HCT116 (cell line): Measurements from ENCODE around the gene SLC34A3. TPM values are rescaled to one million over a fixed set of nuclear protein-coding genes. Genes with fewer than 3 reads are reported as not detected.

Experiments used
- ATAC-seq: fragments of 200-7000 bp; cut with Tn5 transposase; 2 replicates; pipeline ENCODE4 v1.9.1; 2020; ENCODE audit warnings: mild to moderate bottlenecking, moderate library complexity
- BruUV-seq: library from RNA; stranded (reverse); fragments of 400-500 nt; replicated peaks from 2 replicates; lab custom pipeline; 2021; lab: Mats Ljungman, UMichigan
- CTCF ChIA-PET: fragments of 300-600 bp; sonication (Branson Sonifier 250); formaldehyde crosslinking; loops from one replicate; lab custom pipeline; 2021; ENCODE audit warnings: antibody characterized with exemption; lab: Charles Lee
- POLR2A ChIA-PET: fragments of 300-600, 350-600 bp; sonication (Branson Sonifier 250); formaldehyde crosslinking; loops from one replicate; lab custom pipeline; 2021; ENCODE audit warnings: antibody characterized with exemption; lab: Charles Lee
- RAD21 ChIA-PET, 2 experiments: fragments of 300-600 bp; sonication (Branson Sonifier 250); formaldehyde crosslinking; loops; one replicate each; lab custom pipeline; 2023; ENCODE audit warnings: low total read pairs in 2 of 2; ENCODE audit not compliant: uncharacterized antibody in 2 of 2, unreplicated experiment in 2 of 2, low non-redundant PET in 1 of 2; lab: Charles Lee
- DNase-seq: peaks from one replicate; pipeline ENCODE4 v3.0.0-alpha.2; 2010; ENCODE audit warnings: low read depth, low spot score
- H2AFZ ChIP-seq: fragments of 200-600 bp; shearing (Covaris generic), sonication (generic); 2 replicates; pipeline ENCODE4 v1.6.1; 2017; ENCODE audit warnings: low read depth, mixed run types, mixed read lengths, antibody characterized with exemption, low read length; ENCODE audit not compliant: poor library complexity, severe bottlenecking
- H3K27ac ChIP-seq: 2 replicates; pipeline ENCODE4 v1.5.1; 2012; ENCODE audit warnings: low read depth, low read length
- H3K27me3 ChIP-seq: fragments of 200-600 bp; sonication (generic); 2 replicates; pipeline ENCODE4 v1.6.1; 2016; ENCODE audit warnings: mixed run types, low read length, mixed read lengths; ENCODE audit not compliant: insufficient read depth
- H3K36me3 ChIP-seq, 2 experiments: fragments of 200-500 bp in 1 of 2; fragments of 200-600 bp in 1 of 2; sonication (Bioruptor generic) in 1 of 2; sonication (generic) in 1 of 2; 2 replicates each; pipeline versions ENCODE4 v1.5.1 to v1.6.1; 2014 to 2016; ENCODE audit warnings: low read length in 2 of 2, inconsistent platforms in 1 of 2, mixed read lengths in 1 of 2, mixed run types in 1 of 2; ENCODE audit not compliant: insufficient read depth in 2 of 2, control insufficient read depth in 1 of 2
- H3K4me1 ChIP-seq, 2 experiments: fragments of 200-600 bp in 1 of 2; sonication (generic) in 1 of 2; 2 replicates each; pipeline versions ENCODE4 v1.5.1 to v1.6.1; 2012 to 2017; ENCODE audit warnings: low read length in 2 of 2, inconsistent platforms in 1 of 2, mild to moderate bottlenecking in 1 of 2, mixed read lengths in 1 of 2, mixed run types in 1 of 2, moderate library complexity in 1 of 2; ENCODE audit not compliant: insufficient read depth in 2 of 2, control insufficient read depth in 1 of 2
- H3K4me2 ChIP-seq: fragments of 200-600 bp; sonication (generic); 2 replicates; pipeline ENCODE4 v1.6.1; 2017; ENCODE audit warnings: mixed run types, low read length, mixed read lengths
- H3K4me3 ChIP-seq, 2 experiments: fragments of 200-600 bp in 1 of 2; sonication (generic) in 1 of 2; replicated peaks in 1 of 2; 2 replicates each; pipeline ENCODE4 v1.5.1; 2011 to 2016; ENCODE audit warnings: low read length in 2 of 2, control low read depth in 1 of 2, low read depth in 1 of 2, mild to moderate bottlenecking in 1 of 2, mixed read lengths in 1 of 2, mixed run types in 1 of 2
- H3K79me2 ChIP-seq: fragments of 200-600 bp; sonication (generic); 2 replicates; pipeline ENCODE4 v1.6.1; 2017; ENCODE audit warnings: mild to moderate bottlenecking, mixed run types, low read length, moderate library complexity, mixed read lengths; ENCODE audit not compliant: insufficient read depth
- H3K9ac ChIP-seq: fragments of 200-600 bp; sonication (generic); 2 replicates; pipeline ENCODE4 v1.6.1; 2016; ENCODE audit warnings: low read length, mixed read lengths
- H3K9me2 ChIP-seq: fragments of 200-600 bp; sonication (generic), shearing (Covaris generic); 2 replicates; pipeline ENCODE4 v1.6.1; 2017; ENCODE audit warnings: mixed run types, mild to moderate bottlenecking, moderate library complexity; ENCODE audit not compliant: insufficient read depth
- H3K9me3 ChIP-seq, 2 experiments: fragments of 200-500 bp in 1 of 2; fragments of 200-600 bp in 1 of 2; sonication (Bioruptor generic) in 1 of 2; sonication (generic) in 1 of 2; 2 replicates each; pipeline ENCODE4 v1.6.1; 2014 to 2017; ENCODE audit warnings: low read length in 2 of 2, mixed read lengths in 2 of 2, inconsistent platforms in 1 of 2, low read depth in 1 of 2, mild to moderate bottlenecking in 1 of 2, mixed run types in 1 of 2, moderate library complexity in 1 of 2; ENCODE audit not compliant: control insufficient read depth in 1 of 2, insufficient read depth in 1 of 2
- H4K20me1 ChIP-seq: fragments of 200-600 bp; sonication (generic), shearing (Covaris generic); 2 replicates; pipeline ENCODE4 v1.6.1; 2017; ENCODE audit warnings: mixed run types, mild to moderate bottlenecking, moderate library complexity; ENCODE audit not compliant: insufficient read depth
- CTCF ChIP-seq, 3 experiments: fragments of 200-600 bp in 1 of 3; sonication (generic) in 1 of 3; IDR thresholded peaks in 2 of 3; conservative IDR thresholded peaks in 1 of 3; 2 replicates each; pipeline ENCODE4 v1.5.1; 2012 to 2017; ENCODE audit warnings: low read depth in 2 of 3, low read length in 2 of 3, antibody characterized with exemption in 1 of 3, borderline replicate concordance in 1 of 3, control low read depth in 1 of 3, mild to moderate bottlenecking in 1 of 3, mixed read lengths in 1 of 3, mixed run types in 1 of 3, moderate library complexity in 1 of 3; ENCODE audit not compliant: insufficient read depth in 1 of 3
- SIN3A ChIP-seq: IDR thresholded peaks from 2 replicates; pipeline ENCODE4 v1.6.1; 2012; ENCODE audit warnings: low read depth
- intact Hi-C: fragments of 100-400 bp; cut with micrococcal nuclease; formaldehyde crosslinking; loops from 2 replicates; pipeline ENCODE4 v1.10.0; 2022
- total RNA-seq: library from RNA; stranded (reverse); gene quantifications from one replicate; pipeline ENCODE4 v1.2.1, GENCODE V29; 2021; ENCODE audit not compliant: unreplicated experiment

Gene SLC34A3
- total RNA-seq, 1 experiment from 2014 or later, result 0.15 TPM

GRCh38 chr9:137215196-137215986 is 15.3 kb upstream of the SLC34A3 start:
- ATAC-seq (no peak), DNase-seq (no peak)
- Histone ChIP-seq H3K4me2 (no peak overlapping the region), H3K36me3 (no peaks in the 10 kb centered on the region), H3K4me1 (peaks cover 28 to 52% of the 10 kb centered on the region in 2 experiments), H3K27ac (no peak overlapping the region), H3K4me3 (no peak overlapping the region), H3K79me2 (no peaks in the 10 kb centered on the region), H2AFZ (no peak overlapping the region), H3K27me3 (no peaks in the 10 kb centered on the region), H3K9ac (no peak overlapping the region), H3K9me2 (no peaks in the 10 kb centered on the region), H4K20me1 (no peaks in the 10 kb centered on the region), H3K9me3 (no peaks in the 10 kb centered on the region)
- TF ChIP-seq CTCF (IDR thresholded peaks at IDR 0.05 in 2 of 3, conservative IDR thresholded peaks at IDR 0.05 in 1 of 3; ENCODE audit: borderline replicate concordance in 1 of 3, insufficient read depth in 1 of 3, low read depth in 2 of 3, low read length in 2 of 3), result no peak
- no peak for TF ChIP-seq SIN3A
- ChIA-PET CTCF (interaction anchor here (1.7 to 2.4 kb wide), 2 partner anchors 8 to 21 kb away, joined by 8 to 16 read pairs; partner anchors contain the start of gene RNF208), RAD21 (no interaction called here), POLR2A (interaction anchor here (1.5 kb wide), 1 partner anchor 8 kb away, joined by 4 read pairs; no protein-coding TSS in a partner anchor)
- no TSS peak for BruUV-seq
- intact Hi-C loops, result no loop called here
